ENCODE measurements around the gene LHFPL6.

LHFPL6 gene

DNA sequence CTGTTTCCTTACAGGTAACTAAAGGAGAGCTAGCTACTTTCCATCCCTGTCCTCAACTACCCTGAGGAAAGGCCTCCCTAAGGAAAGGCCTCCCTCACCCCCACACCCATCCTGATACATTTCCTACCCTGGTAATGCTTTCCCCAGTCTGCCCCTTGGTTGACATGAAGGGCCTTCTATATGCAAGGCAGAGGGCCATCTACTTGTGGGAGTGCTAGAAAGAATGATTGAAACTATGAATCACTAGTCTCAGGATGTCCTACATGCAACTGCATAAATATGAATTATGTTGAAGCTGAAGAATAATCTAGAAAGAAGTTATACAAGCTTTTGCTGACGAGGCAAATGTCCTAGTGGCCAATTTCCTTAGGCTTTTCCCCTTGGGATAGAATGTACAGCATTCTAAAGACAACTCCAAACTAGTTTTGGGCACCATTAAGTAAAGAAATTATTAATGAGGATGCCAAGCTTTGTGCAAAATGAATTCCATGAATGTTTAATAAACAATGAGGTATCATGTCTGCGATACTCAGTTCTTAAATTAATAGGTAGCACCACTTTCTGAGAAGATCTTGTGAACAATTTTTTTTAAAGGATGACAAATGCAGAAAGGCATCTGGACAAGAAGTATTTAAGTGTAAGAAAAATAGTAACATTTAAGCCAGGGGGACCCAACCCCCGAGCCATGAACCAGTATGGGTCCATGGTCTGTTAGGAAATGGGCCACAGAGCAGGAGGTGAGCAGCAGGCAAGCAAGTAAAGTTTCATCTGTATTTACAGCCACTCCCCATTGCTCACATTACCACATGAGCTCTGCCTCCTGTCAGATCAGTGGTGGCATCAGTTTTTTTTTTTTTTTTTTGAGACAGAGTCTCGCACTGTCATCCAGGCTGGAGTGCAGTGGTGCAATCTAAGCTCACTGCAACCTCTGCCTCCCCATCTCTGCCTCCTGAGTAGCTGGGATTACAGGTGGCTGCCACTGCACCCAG lies 223.0 kb downstream of the LHFPL6 start:
- DNase-seq (ENCODE audit: low read depth) = no peak

DNA sequence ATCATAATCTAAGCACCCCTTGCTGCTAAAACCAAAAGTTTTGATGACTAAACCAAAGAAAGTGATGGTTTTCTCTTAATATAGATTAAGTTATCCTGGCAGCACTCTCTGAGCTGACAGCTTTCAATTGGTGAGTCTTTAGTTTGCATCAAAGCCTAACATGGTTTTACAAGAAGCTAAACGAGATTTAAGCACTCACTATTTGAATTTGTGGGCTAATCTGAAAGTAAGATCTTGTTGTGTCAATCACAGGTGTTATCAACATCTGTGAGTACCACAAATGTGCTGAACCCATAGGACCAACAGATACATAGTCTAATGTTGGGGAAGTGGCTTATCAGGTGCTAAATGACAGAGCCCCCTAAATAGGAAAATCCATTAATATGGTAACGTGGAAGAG lies 223.9 kb downstream of the LHFPL6 start:
- DNase-seq (ENCODE audit: low read depth) = no peak

- DNase-seq (ENCODE audit: low read depth) = no peak
Measured at GRCh38 chr13:39378306-39378705, 224.7 kb downstream of the LHFPL6 start.

GRCh38 chr13:39377699-39378098 lies 225.3 kb downstream of the LHFPL6 start:
- no peak for DNase-seq (ENCODE audit: low read depth)

- DNase-seq (ENCODE audit: low read depth) = no peak
Measured at GRCh38 chr13:39376076-39376475, 226.9 kb downstream of the LHFPL6 start.

GRCh38 chr13:39375601-39376000 lies 227.4 kb downstream of the LHFPL6 start:
- no peak for DNase-seq (ENCODE audit: low read depth)

GRCh38 chr13:39374741-39375189 lies 228.2 kb downstream of the LHFPL6 start:
- DNase-seq (ENCODE audit: low read depth) = no peak

- no peak for DNase-seq (ENCODE audit: low read depth)
Measured at GRCh38 chr13:39373145-39373544, 229.8 kb downstream of the LHFPL6 start.

GRCh38 chr13:39371706-39372105 lies 231.3 kb downstream of the LHFPL6 start:
- DNase-seq (ENCODE audit: low read depth) = no peak

- no peak for DNase-seq (ENCODE audit: low read depth)
Measured at GRCh38 chr13:39370554-39370953, 232.4 kb downstream of the LHFPL6 start.

DNA sequence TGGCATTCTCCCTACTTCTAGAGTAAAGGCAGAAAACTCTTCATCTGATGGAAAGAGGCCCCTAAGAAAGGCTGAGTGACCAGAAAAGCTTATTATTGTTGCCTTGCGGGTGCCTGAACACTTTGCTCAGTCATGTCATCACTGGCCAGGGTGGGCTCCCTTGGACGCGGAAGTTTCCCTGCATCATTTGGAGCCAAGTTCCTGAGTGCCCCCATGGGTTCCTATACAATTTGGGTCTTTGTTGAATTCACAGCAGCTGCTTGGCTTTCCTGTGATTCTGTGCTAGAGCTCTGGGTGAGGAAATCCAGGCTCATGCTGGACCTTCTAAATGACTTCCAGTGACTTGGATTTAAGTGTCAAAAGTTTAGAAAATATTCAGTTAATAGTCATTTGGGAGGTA lies 232.9 kb downstream of the LHFPL6 start:
- no peak for DNase-seq (ENCODE audit: low read depth)

DNA sequence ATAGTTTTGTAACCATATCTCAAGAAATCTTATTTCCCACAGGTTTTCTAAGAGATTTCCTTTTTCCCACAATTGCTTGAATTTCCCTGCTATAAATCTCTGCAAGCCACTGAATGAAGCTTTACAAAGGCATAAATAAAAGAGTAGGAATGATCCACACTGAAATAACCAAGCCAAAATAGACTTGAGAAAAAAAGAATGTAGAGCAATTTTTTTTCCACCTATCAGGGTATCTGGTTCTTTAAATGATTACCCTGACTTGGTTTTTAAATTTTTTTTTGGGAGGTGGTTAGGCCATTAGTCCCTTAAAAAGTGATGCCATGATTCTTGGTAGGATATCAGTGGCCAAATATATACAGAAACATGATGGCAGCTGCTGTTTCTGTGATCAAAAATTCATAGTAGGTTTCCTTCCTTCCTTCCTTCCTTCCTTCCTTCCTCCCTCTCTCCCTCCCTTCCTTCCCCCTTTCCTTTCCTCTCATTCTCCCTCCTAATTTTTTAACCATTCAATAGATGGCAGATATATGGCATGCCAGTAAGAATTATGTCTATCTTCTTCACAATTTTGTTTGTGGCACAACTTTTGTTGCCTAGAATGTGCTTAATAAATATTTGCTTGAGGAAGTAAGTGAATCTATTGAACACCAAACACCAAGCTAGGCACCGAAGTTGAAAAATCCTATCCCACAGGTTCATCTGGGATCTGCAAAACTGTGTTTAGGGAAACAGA lies 233.7 kb downstream of the LHFPL6 start:
- DNase-seq (ENCODE audit: low read depth) = no peak

GRCh38 chr13:39365879-39366278 lies 237.1 kb downstream of the LHFPL6 start:
- no peak for DNase-seq (ENCODE audit: low read depth)

- DNase-seq (ENCODE audit: low read depth) = no peak
Measured at GRCh38 chr13:39364947-39365468, 238.0 kb downstream of the LHFPL6 start.

- no peak for DNase-seq (ENCODE audit: low read depth)
Measured at GRCh38 chr13:39363382-39363772, 239.6 kb downstream of the LHFPL6 start.

DNA sequence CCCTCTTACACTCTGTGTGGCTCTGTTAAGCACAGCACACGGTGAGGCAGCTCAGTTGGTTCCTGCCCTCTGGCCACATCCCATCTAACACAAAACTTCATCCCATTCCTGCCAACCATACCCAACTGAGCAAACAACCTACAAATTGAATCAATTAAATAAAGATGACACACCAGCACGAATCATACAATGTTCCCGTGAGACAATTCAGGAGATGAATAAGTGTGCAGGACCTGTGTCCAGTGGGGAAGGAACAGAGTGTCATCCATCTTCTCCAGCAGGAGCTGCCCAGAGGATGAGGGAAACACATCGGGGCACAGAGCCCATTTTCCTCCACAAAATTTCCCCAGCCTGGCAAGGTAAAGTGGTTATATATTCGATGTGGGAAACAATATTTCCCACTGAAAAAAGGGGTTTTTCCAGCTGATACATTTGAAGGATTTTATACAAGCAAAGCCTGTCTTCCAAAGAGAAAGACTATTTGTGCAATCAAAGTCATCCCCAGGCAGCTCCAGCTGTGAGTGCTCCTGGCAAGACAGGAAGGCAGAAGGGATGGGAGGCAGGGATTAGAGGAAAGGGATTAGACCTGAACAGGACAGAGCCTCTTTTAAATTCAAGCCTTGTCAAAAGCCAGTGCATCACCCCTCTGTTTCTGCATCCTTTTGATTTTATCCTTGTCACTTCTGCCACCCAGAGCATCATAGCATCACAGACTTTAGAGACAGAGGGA lies 240.2 kb downstream of the LHFPL6 start:
- no peak for DNase-seq (ENCODE audit: low read depth)

GRCh38 chr13:39353988-39354387 lies 249.0 kb downstream of the LHFPL6 start:
- no peak for DNase-seq (ENCODE audit: low read depth)

GRCh38 chr13:39350461-39350881 lies 252.5 kb downstream of the LHFPL6 start:
- no peak for DNase-seq (ENCODE audit: low read depth)

DNA sequence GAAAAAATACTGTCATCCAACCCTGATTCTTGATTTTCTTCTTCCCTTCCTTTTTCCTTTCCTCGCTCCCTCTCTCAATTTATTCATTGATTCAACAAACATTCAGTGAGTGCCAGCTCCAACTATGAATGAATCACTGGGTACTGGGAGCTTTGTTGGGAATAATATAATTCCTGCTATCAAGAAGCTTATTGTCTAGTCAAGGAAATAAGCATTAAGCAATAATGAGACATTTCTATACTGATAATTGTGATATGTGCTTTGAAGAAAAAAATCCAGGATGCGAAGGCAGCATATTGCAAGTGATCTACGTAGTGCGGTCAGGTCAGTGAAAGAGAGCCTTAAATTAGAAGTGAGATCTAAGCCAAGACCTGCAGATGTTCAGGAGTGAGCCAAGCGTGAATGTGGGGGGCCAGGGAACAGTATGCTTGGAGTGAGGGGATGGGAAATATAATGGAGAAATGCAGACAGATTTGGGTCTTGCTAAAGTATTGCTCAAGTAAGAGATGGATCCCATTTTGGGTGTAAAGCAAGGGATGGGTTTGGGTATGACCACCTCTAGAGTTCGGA lies 253.5 kb downstream of the LHFPL6 start:
- no peak for DNase-seq (ENCODE audit: low read depth)

DNA sequence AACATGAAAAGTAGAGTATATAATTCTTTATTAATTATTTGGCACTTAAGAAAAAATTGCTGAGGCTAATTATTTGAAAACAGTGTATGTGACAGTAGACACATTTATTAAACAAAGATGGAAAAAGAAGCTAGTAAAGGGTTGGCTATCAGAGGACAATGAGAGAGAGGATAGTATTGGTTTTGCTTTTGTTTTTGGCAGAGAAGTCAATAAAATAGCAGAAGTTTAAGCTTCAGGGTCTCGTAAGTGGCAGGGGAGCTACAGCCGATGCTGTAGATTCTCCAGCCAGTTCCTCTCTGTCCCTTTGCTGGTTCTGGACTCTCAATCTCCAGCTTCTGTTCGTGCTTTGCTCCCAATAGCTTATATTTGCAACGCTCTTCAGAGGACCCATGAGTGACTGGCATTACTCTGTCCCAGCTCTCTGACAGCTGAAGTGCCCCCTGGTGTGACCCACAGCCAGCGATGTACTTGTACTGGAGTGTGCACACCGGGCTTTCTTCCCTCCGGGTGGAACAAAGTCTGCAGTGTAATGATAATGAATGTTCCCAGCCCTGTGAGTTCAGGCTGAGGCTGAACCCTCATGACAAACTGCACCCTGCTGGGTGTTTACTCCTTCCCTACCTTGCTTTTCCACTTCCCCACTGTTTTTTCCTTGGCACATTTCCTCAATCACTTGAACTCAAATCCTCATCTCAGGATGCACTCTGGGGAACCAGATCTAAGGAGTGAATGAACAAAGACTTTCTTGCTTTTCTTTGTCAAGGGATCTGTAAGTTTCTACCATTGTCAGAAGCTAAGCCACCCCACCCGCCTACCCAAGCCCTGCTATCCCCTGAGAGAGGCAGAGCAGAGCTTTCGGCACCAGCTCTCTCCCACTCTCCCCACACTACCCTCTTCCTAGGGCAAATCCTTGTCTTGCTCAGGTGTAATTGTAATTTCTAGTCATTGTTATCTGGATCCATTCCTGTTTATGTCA lies 254.8 kb downstream of the LHFPL6 start:
- DNase-seq (ENCODE audit: low read depth) = no peak

DNA sequence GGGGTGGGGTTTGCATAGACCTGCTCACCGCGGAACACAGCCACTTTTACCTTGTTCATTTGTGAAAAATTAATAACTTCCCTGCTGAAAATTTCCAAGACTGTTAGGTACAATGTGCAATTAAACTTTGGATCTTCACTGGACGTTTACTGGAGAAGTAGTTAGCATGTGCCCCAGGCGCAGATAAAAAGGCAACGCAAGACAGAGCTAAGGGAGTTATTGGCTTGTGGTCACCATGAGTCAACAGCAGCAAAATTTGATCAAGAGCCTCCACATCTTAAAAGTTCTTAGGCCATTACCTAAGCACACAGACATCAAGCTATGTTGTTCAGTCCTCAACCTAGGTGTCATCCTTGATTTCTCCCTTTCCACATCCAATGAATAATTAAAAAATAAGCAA lies 257.0 kb downstream of the LHFPL6 start:
- no peak for DNase-seq (ENCODE audit: low read depth)
